Body of pancreas (tissue), 4 donors: ENCODE results near the gene TLN1. TPM values are rescaled to one million over a fixed set of nuclear protein-coding genes. Genes with fewer than 3 reads are reported as not detected.

ENCODE experiments used
- ATAC-seq: fragments of 150-250 bp; one replicate; pipeline ENCODE4 v1.9.1; 2016
- DNase-seq, 4 donors: peaks; one replicate each; pipeline ENCODE4 v3.0.0-alpha.2; 2019
- H3K27ac ChIP-seq, 4 donors: fragments of 200-600 bp; sonication (generic); 1 replicate in 3 of 4; 2 replicates in 1 of 4; pipeline versions ENCODE4 v1.5.1 to v1.6.1; 2016 to 2019; ENCODE audit warnings: mild to moderate bottlenecking in 1 of 4, mixed read lengths in 1 of 4, moderate library complexity in 1 of 4
- H3K27me3 ChIP-seq, 2 donors: fragments of 200-600 bp; sonication (generic); one replicate each; pipeline ENCODE4 v1.6.0; 2016; ENCODE audit warnings: mild to moderate bottlenecking in 1 of 2
- H3K36me3 ChIP-seq, 2 donors: fragments of 200-600 bp; sonication (generic); replicated peaks in 1 of 2; 2 replicates each; pipeline ENCODE4 v1.5.1; 2016; ENCODE audit warnings: low read depth in 2 of 2; ENCODE audit not compliant: insufficient read depth in 1 of 2
- H3K4me1 ChIP-seq: fragments of 200-600 bp; sonication (generic); one replicate; pipeline ENCODE4 v1.6.0; 2016
- H3K4me3 ChIP-seq, 2 donors: fragments of 200-600 bp; sonication (generic); 1 replicate in 1 of 2; 2 replicates in 1 of 2; pipeline ENCODE4 v1.5.1; 2016 to 2019
- H3K9me3 ChIP-seq, 3 donors: fragments of 200-600 bp; sonication (generic); 1 replicate in 2 of 3; 2 replicates in 1 of 3; pipeline ENCODE4 v1.5.1; 2016
- POLR2A ChIP-seq, 3 donors: fragments of 450-650 bp; IDR thresholded peaks; one replicate each; pipeline ENCODE4 v1.6.1; 2016; ENCODE audit warnings: antibody characterized with exemption in 3 of 3, mild to moderate bottlenecking in 2 of 3
- WGBS, 2 donors: methylation state at CpG; one replicate each; pipeline ENCODE4 v1.1.5; 2017; 5-methylcytosine and 5-hydroxymethylcytosine counted together
- intact Hi-C: fragments of 100-400 bp; cut with DNase I; formaldehyde crosslinking; loops from one replicate; pipeline ENCODE4 v1.15.1; 2023
- total RNA-seq, 2 donors: library from RNA; depleted of rRNA; stranded (reverse); fragments of >200 nt; gene quantifications; one replicate each; pipeline ENCODE4 v1.1.0, GENCODE V29; 2016
- TF ChIP-seq, protein P1 (sequence below), 7 experiments: fragments of 450-650 bp in 4 of 7; fragments of 200-600 bp in 3 of 7; sonication (generic) in 3 of 7; IDR thresholded peaks; one replicate each; pipeline ENCODE4 v1.5.1; 2016 to 2019; ENCODE audit warnings: antibody characterized with exemption in 7 of 7

TLN1 gene
- total RNA-seq, 2 donors from 2014 or later: 93.7 to 130 TPM

DNA sequence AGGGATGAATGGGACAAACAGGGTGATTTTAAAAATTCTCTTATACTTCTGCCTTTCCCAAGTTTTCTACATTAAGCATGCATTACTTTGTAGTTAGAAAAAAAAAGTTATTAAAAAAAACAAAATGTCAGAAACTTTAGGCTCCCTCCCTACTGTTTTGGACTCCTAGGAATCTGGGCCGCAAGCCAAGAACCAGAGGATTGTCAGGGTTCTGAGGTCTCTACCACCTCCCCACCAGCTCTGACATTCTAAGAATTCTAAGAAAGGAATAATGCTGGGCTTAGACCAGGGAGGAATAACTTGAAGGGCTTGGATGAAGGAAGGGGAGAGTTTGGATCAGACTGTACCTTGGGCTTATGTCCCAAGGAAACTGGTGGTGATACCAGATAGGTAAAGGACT is 66.0 kb downstream of the TLN1 start:
- intact Hi-C loops: no loop called here
- Histone ChIP-seq H3K27me3 (no peaks in the 10 kb centered on the region), H3K4me1 (peaks cover 45% of the 10 kb centered on the region), H3K9me3 (no peaks in the 10 kb centered on the region), H3K4me3 (no peak overlapping the region), H3K36me3 (no peaks in the 10 kb centered on the region), H3K27ac (no peak overlapping the region)
- TF ChIP-seq POLR2A (IDR thresholded peaks at IDR 0.05): no peak
- TF ChIP-seq, protein P1, sequence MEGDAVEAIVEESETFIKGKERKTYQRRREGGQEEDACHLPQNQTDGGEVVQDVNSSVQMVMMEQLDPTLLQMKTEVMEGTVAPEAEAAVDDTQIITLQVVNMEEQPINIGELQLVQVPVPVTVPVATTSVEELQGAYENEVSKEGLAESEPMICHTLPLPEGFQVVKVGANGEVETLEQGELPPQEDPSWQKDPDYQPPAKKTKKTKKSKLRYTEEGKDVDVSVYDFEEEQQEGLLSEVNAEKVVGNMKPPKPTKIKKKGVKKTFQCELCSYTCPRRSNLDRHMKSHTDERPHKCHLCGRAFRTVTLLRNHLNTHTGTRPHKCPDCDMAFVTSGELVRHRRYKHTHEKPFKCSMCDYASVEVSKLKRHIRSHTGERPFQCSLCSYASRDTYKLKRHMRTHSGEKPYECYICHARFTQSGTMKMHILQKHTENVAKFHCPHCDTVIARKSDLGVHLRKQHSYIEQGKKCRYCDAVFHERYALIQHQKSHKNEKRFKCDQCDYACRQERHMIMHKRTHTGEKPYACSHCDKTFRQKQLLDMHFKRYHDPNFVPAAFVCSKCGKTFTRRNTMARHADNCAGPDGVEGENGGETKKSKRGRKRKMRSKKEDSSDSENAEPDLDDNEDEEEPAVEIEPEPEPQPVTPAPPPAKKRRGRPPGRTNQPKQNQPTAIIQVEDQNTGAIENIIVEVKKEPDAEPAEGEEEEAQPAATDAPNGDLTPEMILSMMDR (IDR thresholded peaks at IDR 0.05): no peak
- no peak for ATAC-seq
- DNase-seq: no peak
- 61 to 67% methylated on average over 1 of the region's 1 CpG for WGBS, 2 donors

DNA sequence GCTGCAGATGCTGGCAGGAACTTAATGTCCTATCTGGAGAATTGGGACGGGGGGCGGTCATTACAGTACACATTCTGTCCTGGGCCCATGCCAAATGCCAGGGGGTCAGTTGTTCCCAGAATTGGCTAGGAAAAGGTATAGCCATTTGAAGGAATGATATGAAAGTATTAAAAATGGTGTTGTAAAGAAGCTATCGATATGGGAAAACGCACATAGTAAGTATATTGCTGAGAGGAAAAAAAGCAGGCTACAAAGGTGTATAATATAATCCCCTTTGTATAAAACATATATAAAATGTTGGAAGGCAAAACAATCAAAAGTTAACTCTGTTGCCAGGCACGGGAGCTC is 66.5 kb downstream of the TLN1 start:
- Histone ChIP-seq H3K27me3 (no peaks in the 10 kb centered on the region), H3K9me3 (no peaks in the 10 kb centered on the region), H3K27ac (peak overlapping the region; percentile 3 to 72 (median 30)), H3K4me1 (peaks cover 49% of the 10 kb centered on the region), H3K4me3 (no peak overlapping the region), H3K36me3 (no peaks in the 10 kb centered on the region)
- intact Hi-C loops: no loop called here
- DNase-seq (no peak), ATAC-seq (no peak)
- TF ChIP-seq POLR2A (IDR thresholded peaks at IDR 0.05): no peak
- TF ChIP-seq, protein P1 (IDR thresholded peaks at IDR 0.05): no peak
- 33 to 35% methylated on average over 5 of the region's 5 CpGs for WGBS, 2 donors

DNA sequence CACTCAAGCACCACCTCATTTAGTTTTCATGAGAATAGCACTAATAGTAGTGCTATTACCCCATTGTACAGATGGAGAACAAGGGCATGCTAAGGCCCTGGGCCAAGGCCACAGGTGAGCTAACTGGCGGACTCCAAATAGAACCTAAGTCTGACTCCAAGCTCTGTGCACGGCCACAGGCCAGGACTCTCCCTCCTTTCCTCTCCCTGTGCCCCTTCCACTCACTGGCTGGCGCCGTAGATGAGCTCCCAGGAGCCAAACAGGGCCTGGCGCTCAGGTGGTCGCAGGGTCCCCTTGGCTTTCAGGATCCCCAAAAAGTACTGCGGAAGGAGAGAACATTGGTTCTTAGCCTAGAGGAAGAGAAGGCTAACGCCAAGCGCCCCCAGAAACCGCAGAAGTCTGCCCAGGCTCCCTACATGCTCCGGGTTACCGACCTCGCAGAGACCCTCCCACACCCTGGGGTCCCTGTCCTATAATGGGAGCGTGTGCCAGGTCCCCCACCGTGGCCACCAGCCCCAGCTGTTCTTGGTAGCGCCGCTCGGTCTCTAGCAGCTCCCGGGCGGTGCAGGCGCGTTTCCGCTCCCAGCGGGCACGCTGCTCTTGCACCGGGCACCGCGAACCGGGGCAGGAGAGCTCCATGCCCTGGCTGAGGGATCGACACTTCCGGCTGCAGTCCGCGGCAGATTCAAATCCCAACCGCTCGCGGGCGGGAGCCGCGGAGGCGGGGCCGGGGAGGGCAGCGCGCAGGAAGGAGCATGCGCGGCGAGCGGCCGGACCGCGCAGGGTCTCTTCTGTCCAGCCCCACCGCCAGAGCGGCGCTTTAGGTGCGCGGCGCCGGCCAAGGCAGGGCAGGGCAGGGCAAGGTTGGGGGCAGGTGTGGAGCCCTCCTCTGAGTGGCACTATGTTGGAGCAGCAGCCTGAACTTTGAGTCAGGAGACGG is 67.2 kb downstream of the TLN1 start, which contains the start of gene ARHGEF39:
ARHGEF39 (minus strand) TSS at position 665 of the 940 bp plus-strand sequence; CDS start at position 639, 26 bp downstream.
- intact Hi-C loops: loop anchor here (5.0 kb wide), 1 partner anchor 32 kb away; no protein-coding TSS in a partner anchor
- peak; percentile 87 for ATAC-seq
- H3K4me3 ChIP-seq: peak within 1 kb of the TSS in 1 of 2 donors; percentile 12
- H3K4me1 ChIP-seq: peaks cover 49% of the 10 kb centered on the region
- H3K27ac ChIP-seq: peak within 1 kb of the TSS; percentile 3 to 72 (median 37)
- no peaks in the 10 kb centered on the region for H3K27me3 ChIP-seq
- peak; percentile 13 to 66 (median 47) for TF ChIP-seq POLR2A (IDR thresholded peaks at IDR 0.05)
- TF ChIP-seq, protein P1 (IDR thresholded peaks at IDR 0.05): peak in 5 of 7 experiments; percentile 14 to 41 (median 33)
- WGBS, 2 donors: 5 to 22% methylated on average over 11 to 58 of the region's 58 CpGs
- DNase-seq: peak; percentile 85 to 88 (median 86)
- H3K36me3 ChIP-seq: no peaks in the 10 kb centered on the region
- H3K9me3 ChIP-seq: no peaks in the 10 kb centered on the region

DNA sequence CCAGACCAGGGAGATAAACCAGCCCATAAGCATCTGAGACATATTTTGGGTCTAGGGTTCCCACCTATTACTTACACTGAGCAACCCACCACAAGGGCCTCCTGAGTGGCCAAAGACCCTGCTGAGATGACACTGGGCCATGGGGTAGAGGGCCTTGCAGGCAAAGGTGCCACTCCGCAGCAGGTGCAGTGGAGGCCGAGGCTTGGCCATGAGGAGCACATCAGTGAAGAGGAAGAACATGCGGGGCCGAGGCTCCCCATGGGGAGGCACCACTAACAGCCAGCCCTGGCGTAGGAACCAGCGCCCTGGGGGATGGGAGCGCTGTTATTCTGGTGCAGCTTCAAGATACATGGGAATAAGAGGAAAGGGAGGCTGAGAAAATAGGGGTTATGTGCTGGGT is 69.6 kb downstream of the TLN1 start:
- 85 to 94% methylated on average over 7 of the region's 7 CpGs for WGBS, 2 donors
- H3K9me3 ChIP-seq: no peaks in the 10 kb centered on the region
- TF ChIP-seq POLR2A (IDR thresholded peaks at IDR 0.05): no peak
- TF ChIP-seq, protein P1 (IDR thresholded peaks at IDR 0.05): no peak
- no peak for DNase-seq
- H3K27me3 ChIP-seq: no peaks in the 10 kb centered on the region
- H3K4me3 ChIP-seq: no peak overlapping the region
- ATAC-seq: no peak
- no peaks in the 10 kb centered on the region for H3K36me3 ChIP-seq
- peak overlapping the region in 1 of 4 donors; percentile 90 for H3K27ac ChIP-seq
- H3K4me1 ChIP-seq: peaks cover 40% of the 10 kb centered on the region
- intact Hi-C loops: loop anchor here (5.0 kb wide), 1 partner anchor 35 kb away; no protein-coding TSS in a partner anchor
